ENCODE data around the gene HEATR5A.
"Not testable (repeated sequence)": the region's sequence is repeated elsewhere in the genome, so short reads cannot be mapped to it uniquely, and the experiment has no call there.

HEATR5A gene

GRCh38 chr14:31283153-31283552 lies 137.2 kb downstream of the HEATR5A start:
- no peak for DNase-seq (ENCODE audit: low spot score)

GRCh38 chr14:31280871-31281220 lies 139.5 kb downstream of the HEATR5A start:
- no peak for DNase-seq (ENCODE audit: low spot score)

GRCh38 chr14:31280132-31280870 lies 140.0 kb downstream of the HEATR5A start:
- no peak for DNase-seq (ENCODE audit: low spot score)

- no peak for DNase-seq (ENCODE audit: low spot score)
These were observed 141.5 kb downstream of the HEATR5A start for GRCh38 chr14:31278883-31279282.

GRCh38 chr14:31277085-31277484 lies 143.3 kb downstream of the HEATR5A start:
- DNase-seq (ENCODE audit: low spot score) = no peak

- DNase-seq (ENCODE audit: low spot score) = not testable (repeated sequence)
These were observed 143.9 kb downstream of the HEATR5A start for GRCh38 chr14:31276417-31276816.

GRCh38 chr14:31275731-31276130 lies 144.6 kb downstream of the HEATR5A start:
- no peak for DNase-seq (ENCODE audit: low spot score)

GRCh38 chr14:31271648-31272047 lies 148.7 kb downstream of the HEATR5A start:
- no peak for DNase-seq (ENCODE audit: low spot score)

GRCh38 chr14:31270196-31270772 lies 150.1 kb downstream of the HEATR5A start:
- DNase-seq (ENCODE audit: low spot score) = peak; percentile 47

- no peak for DNase-seq (ENCODE audit: low spot score)
These were observed 150.6 kb downstream of the HEATR5A start for GRCh38 chr14:31269634-31270195.

- DNase-seq (ENCODE audit: low spot score) = no peak
These were observed 152.1 kb downstream of the HEATR5A start for GRCh38 chr14:31268216-31268615.

- no peak for DNase-seq (ENCODE audit: low spot score)
These were observed 153.7 kb downstream of the HEATR5A start for GRCh38 chr14:31266437-31267331.

GRCh38 chr14:31265701-31266398 lies 154.5 kb downstream of the HEATR5A start:
- peak; percentile 82 for DNase-seq (ENCODE audit: low spot score)

GRCh38 chr14:31263485-31264133 lies 156.7 kb downstream of the HEATR5A start:
- peak; percentile 100 for DNase-seq (ENCODE audit: low spot score)

- DNase-seq (ENCODE audit: low spot score) = peak; percentile 86
These were observed 158.3 kb downstream of the HEATR5A start for GRCh38 chr14:31261859-31262731.

- no peak for DNase-seq (ENCODE audit: low spot score)
These were observed 158.9 kb downstream of the HEATR5A start for GRCh38 chr14:31261523-31261858.

GRCh38 chr14:31259040-31259435 lies 161.3 kb downstream of the HEATR5A start:
- not testable (repeated sequence) for DNase-seq (ENCODE audit: low spot score)

- no peak for DNase-seq (ENCODE audit: low spot score)
These were observed 161.8 kb downstream of the HEATR5A start for GRCh38 chr14:31258427-31259039.

- DNase-seq (ENCODE audit: low spot score) = not testable (repeated sequence)
These were observed 162.6 kb downstream of the HEATR5A start for GRCh38 chr14:31257554-31258426.
